H9 (cell line): ENCODE data around the gene HNRNPA3. TPM values are rescaled to one million over a fixed set of nuclear protein-coding genes. Genes with fewer than 3 reads are reported as not detected.
A peak's percentile ranks its signal among the peaks of the same experiment; 100 is the strongest.

Experiments
- DNase-seq: peaks from one replicate; pipeline ENCODE4 v3.0.0-alpha.2; 2017
- H2AFZ ChIP-seq: one replicate; pipeline ENCODE4 v1.6.1; 2013; ENCODE audit warnings: mild to moderate bottlenecking, low read length, control low read depth, moderate library complexity
- H2AK5ac ChIP-seq: 2 replicates; pipeline ENCODE4 v1.6.1; 2013; ENCODE audit warnings: low read length, control low read depth, mixed read lengths; ENCODE audit not compliant: insufficient read length
- H2BK120ac ChIP-seq: one replicate; pipeline ENCODE4 v1.6.1; 2013; ENCODE audit warnings: low read depth, mild to moderate bottlenecking, low read length, control low read depth, inconsistent platforms; ENCODE audit not compliant: poor library complexity, severe bottlenecking
- H2BK12ac ChIP-seq: 2 replicates; pipeline ENCODE4 v1.6.1; 2013; ENCODE audit warnings: low read length, control low read depth, mixed read lengths, low read depth; ENCODE audit not compliant: insufficient read length
- H2BK15ac ChIP-seq: 2 replicates; pipeline ENCODE4 v1.6.1; 2013; ENCODE audit warnings: low read depth, low read length, control low read depth
- H2BK20ac ChIP-seq: one replicate; pipeline ENCODE4 v1.6.1; 2013; ENCODE audit warnings: low read depth, mild to moderate bottlenecking, low read length, control low read depth, inconsistent platforms; ENCODE audit not compliant: poor library complexity, severe bottlenecking
- H2BK5ac ChIP-seq: 2 replicates; pipeline ENCODE4 v1.6.1; 2013; ENCODE audit warnings: low read length, control low read depth, mixed read lengths; ENCODE audit not compliant: insufficient read length
- H3K14ac ChIP-seq: 2 replicates; pipeline ENCODE4 v1.6.1; 2013; ENCODE audit warnings: low read length, control low read depth; ENCODE audit not compliant: insufficient read depth
- H3K18ac ChIP-seq: 2 replicates; pipeline ENCODE4 v1.6.1; 2013; ENCODE audit warnings: low read depth, mild to moderate bottlenecking, mixed read lengths, low read length, control low read depth; ENCODE audit not compliant: insufficient read length
- H3K23ac ChIP-seq: 2 replicates; pipeline ENCODE4 v1.6.1; 2013; ENCODE audit warnings: low read length, control low read depth, mixed read lengths, low read depth; ENCODE audit not compliant: insufficient read length
- H3K23me2 ChIP-seq: 2 replicates; pipeline ENCODE4 v1.6.1; 2013; ENCODE audit warnings: low read depth, mild to moderate bottlenecking, mixed read lengths, low read length, control low read depth; ENCODE audit not compliant: insufficient read length, poor library complexity, severe bottlenecking
- H3K27ac ChIP-seq: 2 replicates; pipeline ENCODE4 v1.5.1; 2013; ENCODE audit warnings: low read length, control low read depth, mixed read lengths, low read depth; ENCODE audit not compliant: insufficient read length
- H3K27me3 ChIP-seq: 2 replicates; pipeline ENCODE4 v1.6.1; 2013; ENCODE audit warnings: low read length, control low read depth, inconsistent platforms; ENCODE audit not compliant: insufficient read depth
- H3K4ac ChIP-seq: 2 replicates; pipeline ENCODE4 v1.6.1; 2013; ENCODE audit warnings: low read depth, mild to moderate bottlenecking, control low read depth, inconsistent platforms, low read length, moderate library complexity
- H3K4me1 ChIP-seq: 2 replicates; pipeline ENCODE4 v1.6.1; 2013; ENCODE audit warnings: low read length, control low read depth, inconsistent platforms; ENCODE audit not compliant: insufficient read depth
- H3K4me2 ChIP-seq: 2 replicates; pipeline ENCODE4 v1.6.1; 2013; ENCODE audit warnings: low read length, control low read depth, mixed read lengths; ENCODE audit not compliant: insufficient read length, insufficient read depth
- H3K56ac ChIP-seq: 2 replicates; pipeline ENCODE4 v1.6.1; 2013; ENCODE audit warnings: low read depth, mild to moderate bottlenecking, mixed read lengths, low read length, control low read depth; ENCODE audit not compliant: insufficient read length
- H3K79me1 ChIP-seq: 2 replicates; pipeline ENCODE4 v1.6.1; 2013; ENCODE audit warnings: low read depth, mild to moderate bottlenecking, moderate library complexity, low read length, control low read depth, inconsistent platforms; ENCODE audit not compliant: insufficient read depth, poor library complexity, severe bottlenecking
- H3K79me2 ChIP-seq: 2 replicates; pipeline ENCODE4 v1.6.1; 2013; ENCODE audit warnings: low read length, control low read depth, inconsistent platforms; ENCODE audit not compliant: insufficient read depth
- H3K9ac ChIP-seq: 2 replicates; pipeline ENCODE4 v1.6.1; 2013; ENCODE audit warnings: low read length, control low read depth, mixed read lengths; ENCODE audit not compliant: insufficient read length; ENCODE audit errors: extremely low read depth
- H3K9me3 ChIP-seq: one replicate; pipeline ENCODE4 v1.6.1; 2013; ENCODE audit warnings: low read depth, low read length, inconsistent platforms; ENCODE audit not compliant: control insufficient read depth
- H3T11ph ChIP-seq: one replicate; pipeline ENCODE4 v1.6.1; 2013; ENCODE audit warnings: mild to moderate bottlenecking, low read length, control low read depth, inconsistent platforms
- H4K20me1 ChIP-seq: one replicate; pipeline ENCODE4 v1.6.1; 2013; ENCODE audit not compliant: control insufficient read depth, insufficient read length, insufficient read depth
- H4K5ac ChIP-seq: 2 replicates; pipeline ENCODE4 v1.6.1; 2013; ENCODE audit warnings: low read depth, mild to moderate bottlenecking, mixed read lengths, low read length, control low read depth; ENCODE audit not compliant: insufficient read length
- H4K8ac ChIP-seq: replicated peaks from 2 replicates; pipeline ENCODE4 v1.6.1; 2013; ENCODE audit warnings: low read length, control low read depth, mixed read lengths, low read depth; ENCODE audit not compliant: insufficient read length
- H4K91ac ChIP-seq: 2 replicates; pipeline ENCODE4 v1.6.1; 2013; ENCODE audit warnings: low read depth, mild to moderate bottlenecking, moderate library complexity, mixed read lengths, low read length, control low read depth; ENCODE audit not compliant: insufficient read length
- H3K27ac Mint-ChIP-seq, 3 experiments: 2 replicates in 2 of 3; 3 replicates in 1 of 3; pipeline ENCODE4 v1.8.0; 2020 to 2021; ENCODE audit warnings: mixed read lengths in 3 of 3, mild to moderate bottlenecking in 1 of 3, moderate library complexity in 1 of 3
- H3K27me3 Mint-ChIP-seq: 2 replicates; pipeline ENCODE4 v1.8.0; 2021; ENCODE audit warnings: low read depth, mild to moderate bottlenecking, moderate library complexity, mixed read lengths
- H3K36me3 Mint-ChIP-seq, 3 experiments: 2 replicates in 2 of 3; 3 replicates in 1 of 3; pipeline ENCODE4 v1.8.0; 2020 to 2021; ENCODE audit warnings: low read depth in 3 of 3, mixed read lengths in 3 of 3; ENCODE audit not compliant: insufficient read depth in 1 of 3
- H3K4me1 Mint-ChIP-seq, 2 experiments: 2 replicates each; pipeline ENCODE4 v1.8.0; 2020; ENCODE audit warnings: mixed read lengths in 2 of 2
- H3K4me3 Mint-ChIP-seq, 2 experiments: 2 replicates in 1 of 2; 3 replicates in 1 of 2; pipeline ENCODE4 v1.8.0; 2020 to 2021; ENCODE audit warnings: mild to moderate bottlenecking in 2 of 2, mixed read lengths in 2 of 2, moderate library complexity in 1 of 2
- H3K9me3 Mint-ChIP-seq, 2 experiments: 2 replicates in 1 of 2; 3 replicates in 1 of 2; pipeline ENCODE4 v1.8.0; 2020; ENCODE audit warnings: mild to moderate bottlenecking in 2 of 2, mixed read lengths in 2 of 2, moderate library complexity in 1 of 2
- WGBS: extraction: QIAGEN DNeasy Blood & Tissue Kit; methylation state at CpG from one replicate; pipeline ENCODE4 v1.1.7; 2013; ENCODE audit warnings: missing lambda C conversion rate, low lambda C conversion rate, mixed read lengths; ENCODE audit not compliant: insufficient read length; ENCODE audit errors: extremely low coverage; 5-methylcytosine and 5-hydroxymethylcytosine counted together
- total RNA-seq: library from RNA; stranded (reverse); gene quantifications from 2 replicates; pipeline ENCODE4 v1.2.1, GENCODE V29; 2021
- TF ChIP-seq, protein P1 (sequence below): fragments of 200-600 bp; sonication (generic); conservative IDR thresholded peaks from 3 replicates; pipeline ENCODE4 v1.8.0; 2021; ENCODE audit warnings: antibody characterized with exemption, mild to moderate bottlenecking

Gene HNRNPA3
- total RNA-seq, 1 experiment from 2014 or later, result 405 TPM

DNA sequence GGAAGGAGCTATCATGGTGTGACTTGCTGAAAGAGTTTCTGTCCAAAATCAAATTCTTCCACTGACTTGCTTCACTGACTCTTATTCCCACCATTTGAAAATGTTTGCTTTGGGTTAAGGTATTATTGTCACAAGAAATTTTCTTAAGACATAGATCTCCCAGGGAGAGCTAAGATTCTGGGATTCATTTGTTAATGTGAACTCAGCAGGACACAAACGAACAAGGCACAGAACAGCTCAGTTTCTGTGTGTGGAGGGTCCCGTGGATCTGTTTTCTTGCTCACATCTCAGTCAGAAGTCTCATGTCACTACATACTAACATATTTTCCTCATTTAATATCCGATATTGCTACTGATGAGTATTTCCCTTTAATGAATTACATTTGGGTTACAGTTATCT lies 8.2 kb upstream of the HNRNPA3 start:
- Histone ChIP-seq H4K91ac (no peak overlapping the region), H3K23ac (no peak overlapping the region), H3K23me2 (no peaks in the 10 kb centered on the region), H2BK15ac (no peak overlapping the region), H2BK120ac (no peak overlapping the region), H3K18ac (no peak overlapping the region), H4K20me1 (no peaks in the 10 kb centered on the region), H2AFZ (no peak overlapping the region), H3T11ph (no peak overlapping the region), H4K5ac (no peak overlapping the region), H3K9me3 (no peaks in the 10 kb centered on the region), H3K27me3 (no peaks in the 10 kb centered on the region; the same call in 1 of the 2 replicates), H3K4me1 (no peaks in the 10 kb centered on the region), H3K4me2 (no peak overlapping the region), H3K79me2 (no peaks in the 10 kb centered on the region), H4K8ac (no peak overlapping the region), H3K27ac (no peak overlapping the region), H2BK5ac (no peak overlapping the region), H3K56ac (no peak overlapping the region), H3K9ac (no peak overlapping the region), H2BK12ac (no peak overlapping the region), H3K14ac (no peak overlapping the region), H3K79me1 (no peaks in the 10 kb centered on the region), H2BK20ac (no peak overlapping the region), H3K4ac (no peak overlapping the region), H2AK5ac (no peak overlapping the region)
- Mint-ChIP-seq H3K27me3 (peaks cover 3% of the 10 kb centered on the region; the same call in 1 of the 2 replicates), H3K27ac (peak overlapping the region in 2 of 3 experiments; percentile 84 to 89; a peak in 4 of 7 replicates), H3K36me3 (no peaks in the 10 kb centered on the region), H3K9me3 (no peaks in the 10 kb centered on the region), H3K4me3 (peak overlapping the region in 1 of 2 experiments; percentile 12; a peak in 3 of 5 replicates), H3K4me1 (peaks cover 30 to 41% of the 10 kb centered on the region in 2 experiments)
- no peak for DNase-seq
- TF ChIP-seq, protein P1, sequence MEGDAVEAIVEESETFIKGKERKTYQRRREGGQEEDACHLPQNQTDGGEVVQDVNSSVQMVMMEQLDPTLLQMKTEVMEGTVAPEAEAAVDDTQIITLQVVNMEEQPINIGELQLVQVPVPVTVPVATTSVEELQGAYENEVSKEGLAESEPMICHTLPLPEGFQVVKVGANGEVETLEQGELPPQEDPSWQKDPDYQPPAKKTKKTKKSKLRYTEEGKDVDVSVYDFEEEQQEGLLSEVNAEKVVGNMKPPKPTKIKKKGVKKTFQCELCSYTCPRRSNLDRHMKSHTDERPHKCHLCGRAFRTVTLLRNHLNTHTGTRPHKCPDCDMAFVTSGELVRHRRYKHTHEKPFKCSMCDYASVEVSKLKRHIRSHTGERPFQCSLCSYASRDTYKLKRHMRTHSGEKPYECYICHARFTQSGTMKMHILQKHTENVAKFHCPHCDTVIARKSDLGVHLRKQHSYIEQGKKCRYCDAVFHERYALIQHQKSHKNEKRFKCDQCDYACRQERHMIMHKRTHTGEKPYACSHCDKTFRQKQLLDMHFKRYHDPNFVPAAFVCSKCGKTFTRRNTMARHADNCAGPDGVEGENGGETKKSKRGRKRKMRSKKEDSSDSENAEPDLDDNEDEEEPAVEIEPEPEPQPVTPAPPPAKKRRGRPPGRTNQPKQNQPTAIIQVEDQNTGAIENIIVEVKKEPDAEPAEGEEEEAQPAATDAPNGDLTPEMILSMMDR, result no peak
- no CpG with 5 or more reads among the region's 3 CpGs for WGBS
